A549 (cell line): ENCODE results near the gene B4GALT2. TPM values are rescaled to one million over a fixed set of nuclear protein-coding genes. Genes with fewer than 3 reads are reported as not detected.

Experiments
- ATAC-seq, 2 experiments: fragments of 200-7000 bp in 1 of 2; fragments of >200 bp in 1 of 2; cut with Nextera tagmentation in 1 of 2; cut with Tn5 transposase in 1 of 2; 3 replicates each; pipeline versions ENCODE4 v1.8.0 to v1.9.1; 2018 to 2020; ENCODE audit warnings: mild to moderate bottlenecking in 1 of 2, moderate library complexity in 1 of 2
- CTCF ChIA-PET: fragments of 300-600 bp; sonication (Branson Sonifier 250); formaldehyde crosslinking; extraction: SDS; loops from one replicate; lab custom pipeline; 2021; ENCODE audit warnings: antibody characterized with exemption, inconsistent platforms; lab: Yijun Ruan, JAX
- POLR2A ChIA-PET: fragments of 350-600 bp; formaldehyde crosslinking; extraction: SDS; loops from one replicate; lab custom pipeline; 2021; ENCODE audit warnings: antibody characterized with exemption, inconsistent platforms; lab: Yijun Ruan, JAX
- DNase-seq, 2 experiments: peaks; one replicate each; pipeline versions ENCODE4 v3.0.0 to v3.0.0-alpha.2; 2011 to 2016; ENCODE audit warnings: low read depth in 1 of 2, low spot score in 1 of 2
- FAIRE-seq: peaks from 2 replicates; lab custom pipeline; 2011; peaks lifted over from hg19 to GRCh38; lab: Jason Lieb, UNC
- H3K27ac ChIP-seq, 2 experiments: fragments of >200 bp; sonication (Bioruptor Twin); formaldehyde crosslinking; 3 replicates each; pipeline ENCODE4 v1.5.1; 2016 to 2017
- H3K4me1 ChIP-seq: fragments of >200 bp; sonication (Bioruptor Twin); formaldehyde crosslinking; 3 replicates; pipeline ENCODE4 v1.6.1; 2016
- H3K4me2 ChIP-seq: fragments of >200 bp; sonication (Bioruptor Twin); formaldehyde crosslinking; 3 replicates; pipeline ENCODE4 v1.6.1; 2016
- H3K4me3 ChIP-seq: fragments of >200 bp; sonication (Bioruptor Twin); formaldehyde crosslinking; 3 replicates; pipeline ENCODE4 v1.5.1; 2016
- H3K9me3 ChIP-seq: fragments of >200 bp; sonication (Bioruptor Twin); formaldehyde crosslinking; 3 replicates; pipeline ENCODE4 v1.6.1; 2016
- BCL3 ChIP-seq: fragments of >200 bp; sonication (Bioruptor Twin); formaldehyde crosslinking; IDR thresholded peaks from 3 replicates; pipeline ENCODE4 v1.6.1; 2016
- CTCF ChIP-seq: fragments of >200 bp; sonication (Bioruptor Twin); formaldehyde crosslinking; IDR thresholded peaks from 3 replicates; pipeline ENCODE4 v1.5.1; 2016
- EHF ChIP-seq: fragments of 250-450 bp; sonication (Bioruptor Pico); IDR thresholded peaks from 2 replicates; pipeline ENCODE4 v1.5.0; 2020; ENCODE audit warnings: mild to moderate bottlenecking
- ESRRA ChIP-seq: fragments of 150-350 bp; IDR thresholded peaks from 2 replicates; pipeline ENCODE4 v1.6.1; 2014; ENCODE audit warnings: mild to moderate bottlenecking, low read length, borderline replicate concordance
- HES2 ChIP-seq: fragments of >200 bp; sonication (Bioruptor Twin); formaldehyde crosslinking; IDR thresholded peaks from 2 replicates; pipeline ENCODE4 v1.6.1; 2016
- HEYL ChIP-seq: fragments of 250-450 bp; sonication (Bioruptor Pico); IDR thresholded peaks from 2 replicates; pipeline ENCODE4 v1.8.0; 2021; ENCODE audit warnings: mild to moderate bottlenecking, moderate library complexity
- HOXB13 ChIP-seq: fragments of 250-450 bp; sonication (Bioruptor Pico); IDR thresholded peaks from 2 replicates; pipeline ENCODE4 v1.5.0; 2020; ENCODE audit warnings: low read depth, mild to moderate bottlenecking, moderate library complexity
- KDM1A ChIP-seq: fragments of 200-600 bp; sonication (generic); IDR thresholded peaks from 2 replicates; pipeline ENCODE4 v1.6.1; 2016; ENCODE audit warnings: low read depth, mild to moderate bottlenecking
- KDM5A ChIP-seq: fragments of 200-600 bp; sonication (generic); IDR thresholded peaks from 2 replicates; pipeline ENCODE4 v1.6.1; 2016; ENCODE audit warnings: antibody characterized with exemption, mild to moderate bottlenecking
- MAFK ChIP-seq: fragments of 450-650 bp; IDR thresholded peaks from 2 replicates; pipeline ENCODE4 v1.6.1; 2014; ENCODE audit not compliant: partially characterized antibody
- NR3C1 ChIP-seq: fragments of >200 bp; sonication (Bioruptor Twin); formaldehyde crosslinking; IDR thresholded peaks from 3 replicates; pipeline ENCODE4 v1.6.1; 2017
- RCOR1 ChIP-seq: fragments of 150-350 bp; IDR thresholded peaks from 2 replicates; pipeline ENCODE4 v1.6.1; 2014; ENCODE audit warnings: antibody characterized with exemption, low read length, low read depth
- REST ChIP-seq: fragments of 200-600 bp; sonication (generic); IDR thresholded peaks from 2 replicates; pipeline ENCODE4 v1.6.1; 2016; ENCODE audit warnings: antibody characterized with exemption, mild to moderate bottlenecking, moderate library complexity
- SMC3 ChIP-seq: fragments of >200 bp; sonication (Bioruptor Twin); formaldehyde crosslinking; IDR thresholded peaks from 3 replicates; pipeline ENCODE4 v1.6.1; 2018; ENCODE audit warnings: inconsistent platforms
- ZSCAN20 ChIP-seq: fragments of 250-450 bp; sonication (Bioruptor Pico); IDR thresholded peaks from 2 replicates; pipeline ENCODE4 v1.8.0; 2022; ENCODE audit warnings: mild to moderate bottlenecking, moderate library complexity
- WGBS: methylation state at CpG from one replicate; pipeline ENCODE4 v1.1.6; 2017; ENCODE audit errors: missing lambda C conversion rate; 5-methylcytosine and 5-hydroxymethylcytosine counted together
- polyA plus RNA-seq, 4 experiments: library from polyadenylated mRNA; depleted of rRNA in 3 of 4; stranded (reverse); fragments of >200 nt; fragmentation: RNase III in 1 of 4; extraction: RNeasy Plus Mini Kit Qiagen cat#74134 plus additional on column Dnase treatment in 1 of 4; gene quantifications; 2 replicates in 3 of 4; 3 replicates in 1 of 4; pipeline ENCODE4 v1.2.3, GENCODE V29; 2011 to 2017

The B4GALT2 gene
- polyA plus RNA-seq, 2 of the 4 experiments (the other 2 are of a cell fraction), result 19.0 to 35.8 TPM

GRCh38 chr1:43997295-43997999, 18.4 kb downstream of the B4GALT2 start:
- WGBS, result 90% methylated on average over 7 of the region's 22 CpGs

GRCh38 chr1:43998000-43998378, 19.0 kb downstream of the B4GALT2 start:
- no peak overlapping the region for H3K4me2 ChIP-seq
- CTCF ChIA-PET, result interaction anchor here (0.5 to 11.5 kb wide), 4 partner anchors 9 to 50 kb away, joined by 3 to 412 read pairs (median 8); partner anchors contain the start of gene SLC6A9
- no peak overlapping the region for H3K27ac ChIP-seq
- H3K4me3 ChIP-seq, result no peak overlapping the region
- WGBS, result 91% methylated on average over 11 of the region's 11 CpGs
- no peak for TF ChIP-seq BCL3
- no peak for TF ChIP-seq RCOR1
- TF ChIP-seq KDM5A, result no peak
- TF ChIP-seq HES2, result no peak
- TF ChIP-seq HEYL (CRISPR knock-in tag), result no peak
- H3K4me1 ChIP-seq, result 0 out of 3 replicates have a peak, but pooled peaks cover 3% of the 10 kb centered on the region
- ATAC-seq, result no peak
- DNase-seq, result no peak
- FAIRE-seq, result no peak
- no peaks in the 10 kb centered on the region for H3K9me3 ChIP-seq
- POLR2A ChIA-PET, result no interaction called here

More at GRCh38 chr1:43997295-43997999, 18.4 kb downstream of the B4GALT2 start:
- POLR2A ChIA-PET, result no interaction called here
- ATAC-seq, result no peak
- 0 out of 3 replicates have a peak, but pooled peaks cover 3% of the 10 kb centered on the region for H3K4me1 ChIP-seq
- H3K27ac ChIP-seq, result no peak overlapping the region
- H3K9me3 ChIP-seq, result no peaks in the 10 kb centered on the region
- H3K4me2 ChIP-seq, result no peak overlapping the region
- no peak for FAIRE-seq
- DNase-seq, result no peak
- no peak overlapping the region for H3K4me3 ChIP-seq
- CTCF ChIA-PET, result interaction anchor here (0.5 to 11.5 kb wide), 4 partner anchors 9 to 51 kb away, joined by 3 to 412 read pairs (median 4); partner anchors contain the start of gene SLC6A9
- TF ChIP-seq REST (no peak), NR3C1 (no peak), KDM1A (no peak), HOXB13 (CRISPR knock-in tag) (no peak)

GRCh38 chr1:43999455-43999854, 20.4 kb downstream of the B4GALT2 start:
- no peak overlapping the region for H3K4me3 ChIP-seq
- TF ChIP-seq KDM1A (no peak), MAFK (no peak), EHF (CRISPR knock-in tag) (no peak), ESRRA (no peak), SMC3 (no peak), CTCF (no peak), ZSCAN20 (CRISPR knock-in tag) (no peak)
- no peak for FAIRE-seq
- 87% methylated on average over 3 of the region's 8 CpGs for WGBS
- no peak overlapping the region for H3K27ac ChIP-seq
- CTCF ChIA-PET, result interaction anchor here (0.6 to 11.5 kb wide), 3 partner anchors 26 to 49 kb away, joined by 3 to 412 read pairs (median 12); partner anchors contain the start of gene SLC6A9
- H3K9me3 ChIP-seq, result no peaks in the 10 kb centered on the region
- no peak for ATAC-seq
- H3K4me2 ChIP-seq, result no peak overlapping the region
- POLR2A ChIA-PET, result no interaction called here
- 0 out of 3 replicates have a peak, but pooled peaks cover 3% of the 10 kb centered on the region for H3K4me1 ChIP-seq
- DNase-seq, result no peak
